ENCODE results near the gene SDC4.

SDC4 gene

GRCh38 chr20:45293041-45294002 lies 54.9 kb downstream of the SDC4 start:
- FAIRE-seq, result no peak

DNA sequence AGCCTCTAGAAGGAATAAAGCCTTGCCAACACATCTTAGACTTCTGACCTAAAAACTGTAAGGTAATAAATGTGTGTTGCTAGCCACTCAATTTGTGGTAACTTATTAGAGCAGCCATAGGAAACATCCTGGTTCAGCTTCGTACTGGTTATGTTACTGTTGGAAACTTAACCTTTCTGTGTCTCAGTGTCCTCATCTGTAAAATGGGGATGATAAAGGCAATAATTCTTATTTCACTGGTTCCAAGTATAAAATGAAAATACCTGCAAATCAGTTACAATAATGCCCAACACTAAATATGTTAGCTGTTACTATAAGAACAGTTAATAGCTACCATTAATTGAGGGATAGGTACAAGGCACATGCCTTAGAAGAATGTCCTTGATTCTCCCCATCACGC lies 55.9 kb downstream of the SDC4 start:
- no peak for FAIRE-seq

GRCh38 chr20:45291526-45291925 lies 56.7 kb downstream of the SDC4 start:
- no peak for FAIRE-seq

- FAIRE-seq, result no peak
These were observed 57.4 kb downstream of the SDC4 start for GRCh38 chr20:45290677-45291355.

- no peak for FAIRE-seq
These were observed 58.1 kb downstream of the SDC4 start for GRCh38 chr20:45289942-45290676.

DNA sequence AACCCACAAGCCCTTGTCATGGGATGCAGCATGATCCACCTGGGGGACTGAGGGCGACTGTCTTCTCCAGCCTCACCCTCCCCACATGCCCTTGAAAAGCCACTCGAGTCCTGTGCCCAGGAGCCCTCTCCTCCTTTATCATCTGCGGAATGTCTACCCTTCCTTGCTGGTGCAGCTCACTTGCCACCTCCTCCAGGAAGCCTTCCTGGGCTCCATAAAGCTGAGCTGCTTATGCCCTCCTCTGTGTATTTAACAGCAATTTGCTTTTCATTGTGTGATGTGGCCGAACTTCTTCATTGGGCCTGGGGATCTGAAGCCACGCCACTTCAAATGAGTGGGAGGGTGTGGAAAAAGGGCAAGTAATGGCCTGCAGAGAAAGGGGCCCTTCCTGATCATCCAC lies 59.4 kb downstream of the SDC4 start:
- no peak for FAIRE-seq

GRCh38 chr20:45288376-45288775 lies 59.8 kb downstream of the SDC4 start:
- no peak for FAIRE-seq

GRCh38 chr20:45283551-45284057 lies 64.6 kb downstream of the SDC4 start:
- no peak for FAIRE-seq

GRCh38 chr20:45282700-45283550 lies 65.3 kb downstream of the SDC4 start:
- FAIRE-seq, result no peak

DNA sequence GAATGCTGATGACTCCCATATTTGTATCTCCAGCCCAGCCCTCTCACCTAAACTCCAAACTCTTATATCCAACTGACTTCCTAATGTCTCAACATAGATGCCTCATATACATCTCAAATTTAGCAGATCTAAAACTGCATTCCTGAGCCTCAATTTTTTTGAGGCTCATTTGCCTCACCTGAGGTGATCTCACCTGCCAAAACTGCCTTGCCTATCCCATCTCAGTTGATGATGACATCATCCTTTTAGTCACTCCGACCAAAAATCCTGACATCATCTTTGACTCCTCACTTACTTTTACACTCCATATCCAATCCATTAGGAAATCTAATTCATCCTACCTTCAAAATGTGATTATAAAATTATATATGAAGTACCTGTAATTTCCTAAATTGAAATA lies 68.2 kb downstream of the SDC4 start:
- no peak for FAIRE-seq

GRCh38 chr20:45275338-45275737 lies 72.9 kb downstream of the SDC4 start:
- FAIRE-seq, result no peak
